Loucy (cell line): ENCODE data around the gene PCNT.
"Not testable (repeated sequence)": the region's sequence is repeated elsewhere in the genome, so short reads cannot be mapped to it uniquely, and the experiment has no call there.

Source experiments
- H2AFZ ChIP-seq: fragments of 200-600 bp; sonication (generic); 2 replicates; pipeline ENCODE4 v1.6.0; 2016; ENCODE audit warnings: antibody characterized with exemption, mild to moderate bottlenecking, low read length, moderate library complexity
- H3F3A ChIP-seq: fragments of 200-600 bp; 2 replicates; pipeline ENCODE4 v1.6.0; 2016; ENCODE audit warnings: antibody characterized with exemption, low read depth, mild to moderate bottlenecking
- H3K27me3 ChIP-seq: fragments of 200-600 bp; sonication (generic); 2 replicates; pipeline ENCODE4 v1.6.1; 2014; ENCODE audit warnings: low read length, mild to moderate bottlenecking; ENCODE audit not compliant: insufficient read depth, poor library complexity, severe bottlenecking
- H3K36me3 ChIP-seq: fragments of 200-600 bp; sonication (generic); 2 replicates; pipeline ENCODE4 v1.6.1; 2016; ENCODE audit warnings: low read length; ENCODE audit not compliant: insufficient read depth
- H3K4me1 ChIP-seq: fragments of 200-600 bp; sonication (generic); 2 replicates; pipeline ENCODE4 v1.5.1; 2014; ENCODE audit warnings: low read length, mild to moderate bottlenecking; ENCODE audit not compliant: insufficient read depth, poor library complexity, severe bottlenecking
- H3K4me2 ChIP-seq: fragments of 200-600 bp; sonication (generic); 2 replicates; pipeline ENCODE4 v1.6.0; 2014; ENCODE audit warnings: antibody characterized with exemption, low read length, low read depth, mild to moderate bottlenecking; ENCODE audit not compliant: poor library complexity, severe bottlenecking
- H3K4me3 ChIP-seq: fragments of 200-600 bp; sonication (generic); 2 replicates; pipeline ENCODE4 v1.5.1; 2014; ENCODE audit warnings: low read length, mild to moderate bottlenecking, mixed read lengths; ENCODE audit not compliant: poor library complexity, severe bottlenecking
- H3K79me2 ChIP-seq: fragments of 200-600 bp; sonication (generic); 2 replicates; pipeline ENCODE4 v1.6.1; 2014; ENCODE audit warnings: low read length; ENCODE audit not compliant: insufficient read depth
- H3K9ac ChIP-seq: fragments of 200-600 bp; sonication (generic); 2 replicates; pipeline ENCODE4 v1.6.0; 2014; ENCODE audit warnings: mild to moderate bottlenecking, low read depth, low read length, moderate library complexity; ENCODE audit not compliant: poor library complexity, severe bottlenecking
- H3K9me2 ChIP-seq: fragments of 200-600 bp; sonication (generic); replicated peaks from 2 replicates; pipeline ENCODE4 v1.6.1; 2016; ENCODE audit warnings: low read depth, low read length, mixed read lengths
- H3K9me3 ChIP-seq: fragments of 200-600 bp; sonication (generic); 2 replicates; pipeline ENCODE4 v1.6.1; 2014; ENCODE audit warnings: mild to moderate bottlenecking, antibody characterized with exemption, low read length, low read depth; ENCODE audit not compliant: insufficient read depth
- H4K20me1 ChIP-seq: fragments of 200-600 bp; sonication (generic); 2 replicates; pipeline ENCODE4 v1.6.0; 2014; ENCODE audit warnings: antibody characterized with exemption, low read length, mild to moderate bottlenecking; ENCODE audit not compliant: insufficient read depth, poor library complexity, severe bottlenecking
- EZH2phosphoT487 ChIP-seq: fragments of 200-600 bp; IDR thresholded peaks from 2 replicates; pipeline ENCODE4 v1.6.1; 2018; ENCODE audit warnings: antibody characterized with exemption, mild to moderate bottlenecking, moderate library complexity, borderline replicate concordance
- TF ChIP-seq, protein P1 (sequence below): fragments of 200-600 bp; sonication (generic); conservative IDR thresholded peaks from 2 replicates; pipeline ENCODE4 v1.5.1; 2014; ENCODE audit warnings: mild to moderate bottlenecking, antibody characterized with exemption, low read length

PCNT gene

DNA sequence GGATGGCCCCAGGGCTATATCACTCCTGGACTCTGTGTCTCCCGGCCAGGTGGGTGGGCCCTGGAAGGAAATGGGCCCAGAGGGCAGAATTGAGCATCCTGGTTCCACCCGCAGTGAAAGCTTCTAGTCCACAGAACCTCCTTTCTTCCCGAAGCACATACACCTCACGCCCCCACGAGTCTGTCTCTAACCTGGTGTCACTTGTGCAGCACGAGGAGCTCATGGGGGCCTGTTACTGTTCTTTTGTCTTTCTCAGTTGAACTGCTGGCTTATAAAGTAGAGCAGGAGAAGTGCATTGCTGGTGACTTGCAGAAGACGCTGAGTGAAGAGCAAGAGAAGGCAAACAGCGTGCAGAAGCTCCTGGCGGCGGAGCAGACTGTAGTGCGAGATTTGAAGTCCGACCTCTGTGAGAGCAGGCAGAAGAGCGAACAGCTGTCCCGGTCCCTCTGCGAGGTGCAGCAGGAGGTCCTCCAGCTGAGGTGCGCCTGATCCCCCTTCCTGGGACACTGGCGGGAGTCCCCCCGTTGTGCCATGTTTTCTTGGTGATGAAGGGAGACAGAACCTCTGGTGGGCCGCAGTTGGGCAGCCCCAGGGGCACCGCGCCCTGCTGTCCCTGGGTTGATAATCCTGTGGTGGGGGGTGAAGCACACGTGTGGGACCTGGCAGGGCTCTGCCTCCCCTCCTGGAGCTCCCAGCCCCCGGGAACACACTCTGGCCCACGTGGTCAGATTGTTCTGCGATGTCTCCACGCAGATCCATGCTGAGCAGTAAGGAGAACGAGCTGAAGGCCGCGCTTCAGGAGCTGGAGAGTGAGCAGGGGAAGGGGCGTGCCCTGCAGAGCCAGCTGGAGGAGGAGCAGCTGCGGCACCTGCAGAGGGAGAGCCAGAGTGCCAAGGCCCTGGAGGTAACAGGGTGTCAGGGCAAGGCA, 106.1 kb downstream of the PCNT start:
- H3K9me2 ChIP-seq = no peaks in the 10 kb centered on the region
- H3K4me1 ChIP-seq = no peaks in the 10 kb centered on the region
- no peak overlapping the region for H2AFZ ChIP-seq
- H4K20me1 ChIP-seq = no peaks in the 10 kb centered on the region
- no peak overlapping the region for H3K9ac ChIP-seq
- TF ChIP-seq EZH2phosphoT487 = no peak
- TF ChIP-seq, protein P1, sequence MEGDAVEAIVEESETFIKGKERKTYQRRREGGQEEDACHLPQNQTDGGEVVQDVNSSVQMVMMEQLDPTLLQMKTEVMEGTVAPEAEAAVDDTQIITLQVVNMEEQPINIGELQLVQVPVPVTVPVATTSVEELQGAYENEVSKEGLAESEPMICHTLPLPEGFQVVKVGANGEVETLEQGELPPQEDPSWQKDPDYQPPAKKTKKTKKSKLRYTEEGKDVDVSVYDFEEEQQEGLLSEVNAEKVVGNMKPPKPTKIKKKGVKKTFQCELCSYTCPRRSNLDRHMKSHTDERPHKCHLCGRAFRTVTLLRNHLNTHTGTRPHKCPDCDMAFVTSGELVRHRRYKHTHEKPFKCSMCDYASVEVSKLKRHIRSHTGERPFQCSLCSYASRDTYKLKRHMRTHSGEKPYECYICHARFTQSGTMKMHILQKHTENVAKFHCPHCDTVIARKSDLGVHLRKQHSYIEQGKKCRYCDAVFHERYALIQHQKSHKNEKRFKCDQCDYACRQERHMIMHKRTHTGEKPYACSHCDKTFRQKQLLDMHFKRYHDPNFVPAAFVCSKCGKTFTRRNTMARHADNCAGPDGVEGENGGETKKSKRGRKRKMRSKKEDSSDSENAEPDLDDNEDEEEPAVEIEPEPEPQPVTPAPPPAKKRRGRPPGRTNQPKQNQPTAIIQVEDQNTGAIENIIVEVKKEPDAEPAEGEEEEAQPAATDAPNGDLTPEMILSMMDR = no peak
- H3K4me3 ChIP-seq = no peak overlapping the region
- no peaks in the 10 kb centered on the region for H3K9me3 ChIP-seq
- H3F3A ChIP-seq = no peaks in the 10 kb centered on the region
- H3K4me2 ChIP-seq = no peak overlapping the region
- H3K79me2 ChIP-seq = no peaks in the 10 kb centered on the region
- no peaks in the 10 kb centered on the region for H3K27me3 ChIP-seq
- H3K36me3 ChIP-seq = peaks cover 63% of the 10 kb centered on the region; the same call in 1 of the 2 replicates

DNA sequence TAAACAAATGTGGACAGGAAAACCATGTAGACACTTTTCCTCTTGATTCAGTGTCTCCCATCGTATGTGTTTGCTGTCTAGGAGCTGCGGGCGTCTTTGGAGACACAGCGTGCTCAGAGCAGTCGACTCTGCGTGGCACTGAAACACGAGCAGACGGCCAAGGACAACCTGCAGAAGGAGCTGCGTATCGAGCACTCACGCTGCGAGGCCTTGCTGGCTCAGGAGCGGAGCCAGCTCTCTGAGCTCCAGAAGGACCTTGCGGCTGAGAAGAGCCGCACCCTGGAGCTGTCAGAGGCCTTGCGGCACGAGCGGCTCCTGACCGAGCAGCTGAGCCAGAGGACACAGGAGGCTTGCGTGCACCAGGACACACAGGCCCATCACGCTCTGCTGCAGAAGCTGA, 107.5 kb downstream of the PCNT start:
- Histone ChIP-seq H2AFZ (no peak overlapping the region), H3K4me1 (no peaks in the 10 kb centered on the region), H3F3A (no peaks in the 10 kb centered on the region), H3K4me2 (no peak overlapping the region), H3K79me2 (no peaks in the 10 kb centered on the region), H3K27me3 (no peaks in the 10 kb centered on the region), H3K9ac (no peak overlapping the region), H3K9me2 (no peaks in the 10 kb centered on the region), H4K20me1 (no peaks in the 10 kb centered on the region), H3K4me3 (no peak overlapping the region), H3K36me3 (peaks cover 67% of the 10 kb centered on the region; the same call in 1 of the 2 replicates), H3K9me3 (no peaks in the 10 kb centered on the region)
- no peak for TF ChIP-seq EZH2phosphoT487
- TF ChIP-seq, protein P1 = no peak

DNA sequence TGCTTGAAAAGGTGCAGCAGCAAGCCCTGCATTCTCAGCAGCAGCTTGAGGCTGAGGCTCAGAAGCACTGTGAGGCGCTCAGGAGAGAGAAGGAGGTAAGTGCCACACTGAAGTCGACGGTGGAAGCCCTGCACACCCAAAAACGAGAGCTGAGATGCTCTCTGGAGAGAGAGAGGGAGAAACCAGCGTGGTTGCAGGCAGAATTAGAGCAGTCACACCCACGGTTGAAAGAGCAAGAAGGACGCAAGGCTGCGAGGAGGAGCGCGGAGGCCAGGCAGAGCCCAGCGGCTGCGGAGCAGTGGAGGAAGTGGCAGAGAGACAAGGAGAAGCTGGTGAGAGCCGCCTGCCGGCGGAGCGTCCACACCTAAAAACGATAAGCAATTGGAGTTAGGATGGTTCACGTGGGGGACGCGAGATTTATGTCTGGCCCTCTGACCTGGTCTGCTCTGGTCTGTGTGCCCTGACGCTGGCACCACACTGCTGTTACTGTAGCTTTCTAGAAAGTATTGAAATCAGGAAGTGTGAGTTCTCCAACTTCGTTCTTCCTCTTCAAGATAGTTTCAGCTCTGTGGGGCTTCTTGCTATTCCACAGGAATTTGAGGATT, 108.0 kb downstream of the PCNT start:
- H3K4me2 ChIP-seq = no peak overlapping the region
- H3K9me2 ChIP-seq = no peaks in the 10 kb centered on the region
- H3K27me3 ChIP-seq = no peaks in the 10 kb centered on the region
- no peak overlapping the region for H3K9ac ChIP-seq
- TF ChIP-seq, protein P1 = no peak
- TF ChIP-seq EZH2phosphoT487 = no peak
- peaks cover 67% of the 10 kb centered on the region; the same call in 1 of the 2 replicates for H3K36me3 ChIP-seq
- H4K20me1 ChIP-seq = no peaks in the 10 kb centered on the region
- H3K4me1 ChIP-seq = no peaks in the 10 kb centered on the region
- H3K79me2 ChIP-seq = no peaks in the 10 kb centered on the region
- no peak overlapping the region for H2AFZ ChIP-seq
- no peak overlapping the region for H3K4me3 ChIP-seq
- H3F3A ChIP-seq = no peaks in the 10 kb centered on the region
- H3K9me3 ChIP-seq = no peaks in the 10 kb centered on the region

DNA sequence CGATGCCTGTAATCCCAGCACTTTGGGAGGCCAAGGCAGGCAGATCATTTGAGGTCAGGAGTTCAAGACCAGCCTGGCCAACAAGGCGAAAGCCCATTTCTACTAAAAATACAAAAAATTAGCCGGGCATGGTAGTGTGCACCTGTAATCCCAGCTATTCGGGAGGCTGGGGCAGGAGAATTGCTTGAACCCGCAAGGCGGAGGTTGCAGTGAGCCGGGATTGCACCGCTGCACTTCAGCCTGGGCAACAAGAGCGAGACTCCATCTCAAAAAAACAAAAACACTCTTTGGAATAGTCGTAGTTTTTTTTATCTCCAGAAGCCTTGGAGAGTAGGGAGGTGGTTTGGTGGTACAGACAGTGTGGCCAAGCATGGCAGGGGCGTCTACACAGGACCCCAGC, 109.2 kb downstream of the PCNT start:
- H3F3A ChIP-seq, H3K27me3 ChIP-seq, H3K9me3 ChIP-seq, H4K20me1 ChIP-seq, H3K4me2 ChIP-seq, H3K79me2 ChIP-seq, H3K4me1 ChIP-seq, H3K9me2 ChIP-seq, H3K9ac ChIP-seq, H3K4me3 ChIP-seq, H2AFZ ChIP-seq: not testable (repeated sequence)
- H3K36me3 ChIP-seq = peaks cover 67% of the 10 kb centered on the region; the same call in 1 of the 2 replicates
